Skin epidermis (tissue), 12 donors: ENCODE data around the gene CDK11A.
"Not testable (repeated sequence)": the region's sequence is repeated elsewhere in the genome, so short reads cannot be mapped to it uniquely, and the experiment has no call there.

ENCODE experiments used
- H3K27ac ChIP-seq, 21 experiments: fragments of 200-600 bp; sonication (generic) in 11 of 21; one replicate each; pipeline ENCODE4 v1.5.0; 2020; ENCODE audit warnings: mild to moderate bottlenecking in 3 of 21, inconsistent platforms in 2 of 21, moderate library complexity in 2 of 21
- H3K4me3 ChIP-seq, 7 experiments: fragments of 200-600 bp; sonication (generic) in 2 of 7; one replicate each; pipeline ENCODE4 v1.5.0; 2020; ENCODE audit warnings: inconsistent platforms in 2 of 7, mild to moderate bottlenecking in 2 of 7, moderate library complexity in 1 of 7

The CDK11A gene

GRCh38 chr1:1755852-1756251 lies 31.7 kb upstream of the CDK11A start:
- no peak overlapping the region for H3K4me3 ChIP-seq
- H3K27ac ChIP-seq: no peak overlapping the region

DNA sequence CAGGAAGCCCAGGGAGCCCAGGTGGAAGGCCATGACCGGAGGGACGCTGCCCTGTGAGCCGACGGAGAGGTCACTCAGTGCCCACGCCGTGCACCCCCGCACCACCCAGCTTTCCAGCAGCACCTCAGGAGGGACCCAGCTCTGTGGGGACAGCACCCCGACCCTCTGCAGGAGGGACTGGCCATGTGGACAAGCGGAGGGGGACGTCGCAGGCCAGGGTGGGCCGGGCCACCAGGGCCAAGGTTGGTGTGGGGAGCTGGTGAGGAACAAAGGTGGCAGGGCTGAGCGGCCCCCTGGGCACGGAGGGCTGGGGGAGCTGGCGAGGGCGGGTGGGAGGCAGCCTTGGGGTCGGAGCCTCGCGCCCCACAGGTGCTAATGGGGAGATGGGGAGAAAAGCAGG lies 31.3 kb upstream of the CDK11A start:
- Histone ChIP-seq H3K4me3 (no peak overlapping the region), H3K27ac (no peak overlapping the region)

DNA sequence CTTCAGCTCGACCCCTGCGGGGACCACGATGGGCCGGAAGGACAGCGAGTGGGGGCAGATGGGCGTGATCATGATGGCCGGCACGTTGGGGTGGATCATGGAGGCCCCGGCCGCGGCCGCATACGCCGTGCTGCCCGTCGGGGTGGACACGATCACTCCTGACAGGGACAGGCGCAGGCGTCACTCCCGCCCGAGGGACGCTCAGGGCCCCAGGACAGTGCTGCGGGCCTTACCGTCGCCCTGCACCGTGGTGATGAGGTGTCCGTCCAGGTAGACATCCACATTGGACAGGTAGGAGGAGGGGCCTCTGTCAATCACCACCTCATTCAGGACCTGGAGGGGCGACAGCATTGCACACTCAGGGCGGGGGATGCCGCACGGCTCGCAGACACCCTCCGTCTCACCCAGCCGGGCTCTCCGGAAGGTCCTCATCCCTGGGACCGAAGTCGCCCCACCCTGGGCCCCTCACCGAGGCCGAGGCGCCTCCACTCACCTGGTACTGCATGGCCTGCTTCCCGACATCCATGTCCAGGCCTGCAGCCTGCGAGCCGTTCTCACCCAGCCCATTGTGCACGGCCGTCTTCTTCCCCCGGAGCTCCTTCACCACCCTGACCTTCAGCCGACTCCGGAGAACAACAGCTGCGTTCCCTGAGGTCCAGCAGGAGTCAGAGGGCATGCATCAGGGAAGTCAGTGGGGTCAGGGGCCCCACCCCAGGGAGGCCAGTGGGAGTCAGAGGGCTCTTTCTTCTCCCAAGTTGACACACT lies 30.1 kb upstream of the CDK11A start:
- no peak overlapping the region for H3K4me3 ChIP-seq
- H3K27ac ChIP-seq: no peak overlapping the region

GRCh38 chr1:1753607-1754005 lies 29.4 kb upstream of the CDK11A start:
- H3K4me3 ChIP-seq: no peak overlapping the region
- no peak overlapping the region for H3K27ac ChIP-seq

- Histone ChIP-seq H3K27ac (no peak overlapping the region), H3K4me3 (no peak overlapping the region)
Observed at GRCh38 chr1:1752636-1753606, 28.8 kb upstream of the CDK11A start.

- Histone ChIP-seq H3K4me3 (no peak overlapping the region), H3K27ac (no peak overlapping the region)
Observed at GRCh38 chr1:1752190-1752589, 28.0 kb upstream of the CDK11A start.

- H3K27ac ChIP-seq, H3K4me3 ChIP-seq: not testable (repeated sequence)
Observed at GRCh38 chr1:1749941-1750340, 25.8 kb upstream of the CDK11A start.

DNA sequence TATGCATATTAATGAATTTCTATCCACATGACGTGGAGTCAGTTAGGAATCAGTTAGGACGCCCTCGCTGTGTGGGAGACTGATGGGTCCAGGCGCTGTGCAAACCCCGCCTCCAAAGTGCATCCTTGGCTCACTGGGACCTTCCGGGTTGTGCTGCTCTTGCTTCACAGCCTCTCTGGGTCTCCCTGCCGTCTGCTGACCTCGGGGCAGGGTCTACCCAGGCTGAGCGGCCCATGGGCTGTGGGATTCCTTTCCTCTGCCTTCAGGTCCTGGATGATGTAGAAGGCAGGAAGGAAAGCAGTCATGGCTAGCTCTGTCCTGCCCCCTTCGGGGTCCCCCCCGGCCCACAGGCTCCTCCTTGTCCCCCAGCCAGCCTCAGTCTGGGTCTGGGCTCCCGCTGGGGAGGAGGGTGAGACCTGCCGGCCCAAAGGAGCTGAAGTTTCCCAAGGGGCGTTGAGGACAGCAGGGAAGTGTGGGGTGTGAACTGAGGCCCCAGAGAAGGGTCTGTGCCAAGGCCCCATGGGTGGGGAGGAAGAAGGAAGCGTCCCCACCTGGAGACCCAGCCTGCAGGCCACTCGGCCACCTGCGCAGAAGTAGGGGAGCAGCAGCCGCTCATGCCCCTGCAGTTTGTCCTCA lies 24.6 kb upstream of the CDK11A start:
- H3K27ac ChIP-seq: no peak overlapping the region

DNA sequence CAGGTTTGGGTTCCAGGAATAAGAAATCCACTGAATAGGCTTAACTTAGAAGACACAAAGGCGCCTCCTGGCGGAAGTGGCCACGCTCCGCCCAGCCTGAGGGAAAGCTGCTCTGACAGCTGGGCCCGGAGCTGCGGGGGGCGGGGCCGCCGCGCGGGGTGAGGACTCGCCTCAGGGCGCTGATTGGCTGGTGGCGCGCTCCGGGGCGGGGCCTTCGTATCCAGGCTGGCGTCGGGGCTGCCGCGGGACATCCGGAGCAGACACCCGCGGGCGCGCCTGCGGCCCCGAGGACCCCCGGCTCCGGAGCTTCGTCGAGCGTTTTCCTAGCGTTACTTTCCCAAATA lies 22.4 kb upstream of the CDK11A start:
- Histone ChIP-seq H3K4me3 (peak overlapping the region in 2 of 7 experiments; percentile 37 to 41), H3K27ac (peak overlapping the region in 13 of 21 experiments; percentile 80 to 99 (median 89))

More for the DNA sequence above, 24.6 kb upstream of the CDK11A start:
- no peak overlapping the region for H3K4me3 ChIP-seq

DNA sequence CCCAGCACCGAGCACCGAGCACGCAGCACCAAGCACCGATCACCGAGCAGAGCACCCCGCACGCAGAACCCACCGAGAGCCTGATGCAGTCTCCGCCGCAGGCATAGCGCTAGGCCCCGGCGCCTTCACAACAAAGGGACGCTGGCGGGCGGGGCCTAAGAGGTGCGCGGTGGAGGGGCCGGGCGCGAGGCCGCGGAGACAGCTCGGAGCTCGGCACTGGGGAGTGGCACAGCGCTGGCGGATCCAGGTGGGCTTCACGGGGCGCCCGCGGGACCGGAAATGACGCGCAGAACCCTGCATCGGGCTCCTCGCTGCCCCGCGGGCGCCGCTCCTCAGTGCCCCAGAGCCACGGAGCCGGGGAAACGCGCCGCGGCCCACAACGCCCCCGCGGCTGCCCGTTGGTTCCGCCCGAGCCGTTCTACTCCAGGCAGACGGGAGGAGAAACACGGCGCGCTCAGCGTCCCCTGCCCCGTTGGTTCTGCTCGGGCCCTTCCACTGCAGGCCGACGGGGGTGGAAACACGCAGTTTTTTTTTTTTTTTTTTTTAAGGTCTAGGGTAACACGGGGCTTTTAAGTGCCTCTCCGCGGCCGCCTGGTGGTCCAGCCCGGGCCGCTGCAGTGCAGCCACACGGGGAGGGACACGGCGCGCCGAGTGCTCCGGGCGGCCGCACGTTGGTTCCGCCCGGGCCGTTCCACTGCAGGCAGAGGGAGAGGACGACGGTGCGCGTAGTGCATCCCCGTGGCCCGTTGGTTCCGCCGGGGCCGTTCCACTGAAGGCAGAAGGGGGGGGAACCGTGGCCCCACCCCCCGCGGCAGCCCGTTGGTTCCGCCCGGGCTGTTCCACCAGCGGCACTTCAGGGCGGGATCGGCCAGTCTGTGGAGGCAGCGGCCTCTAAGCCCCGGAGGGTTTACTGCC lies 21.8 kb upstream of the CDK11A start:
- peak overlapping the region in 4 of 7 experiments; percentile 33 to 41 (median 36) for H3K4me3 ChIP-seq
- peak overlapping the region in 14 of 21 experiments; percentile 71 to 99 (median 89) for H3K27ac ChIP-seq

- H3K27ac ChIP-seq, H3K4me3 ChIP-seq: not testable (repeated sequence)
Observed at GRCh38 chr1:1742529-1742928, 18.4 kb upstream of the CDK11A start.

- H3K27ac ChIP-seq: peak overlapping the region in 4 of 21 experiments; percentile 9 to 63 (median 52)
Observed at GRCh38 chr1:1741013-1741412, 16.9 kb upstream of the CDK11A start.

GRCh38 chr1:1738799-1739337 lies 14.7 kb upstream of the CDK11A start:
- H3K27ac ChIP-seq, H3K4me3 ChIP-seq: not testable (repeated sequence)

More at GRCh38 chr1:1741013-1741412, 16.9 kb upstream of the CDK11A start:
- not testable (repeated sequence) for H3K4me3 ChIP-seq

- H3K27ac ChIP-seq, H3K4me3 ChIP-seq: not testable (repeated sequence)
Observed at GRCh38 chr1:1737675-1738590, 13.8 kb upstream of the CDK11A start.

- no peak overlapping the region for H3K27ac ChIP-seq
- no peak overlapping the region for H3K4me3 ChIP-seq
Observed at GRCh38 chr1:1732381-1732780, 8.2 kb upstream of the CDK11A start.

DNA sequence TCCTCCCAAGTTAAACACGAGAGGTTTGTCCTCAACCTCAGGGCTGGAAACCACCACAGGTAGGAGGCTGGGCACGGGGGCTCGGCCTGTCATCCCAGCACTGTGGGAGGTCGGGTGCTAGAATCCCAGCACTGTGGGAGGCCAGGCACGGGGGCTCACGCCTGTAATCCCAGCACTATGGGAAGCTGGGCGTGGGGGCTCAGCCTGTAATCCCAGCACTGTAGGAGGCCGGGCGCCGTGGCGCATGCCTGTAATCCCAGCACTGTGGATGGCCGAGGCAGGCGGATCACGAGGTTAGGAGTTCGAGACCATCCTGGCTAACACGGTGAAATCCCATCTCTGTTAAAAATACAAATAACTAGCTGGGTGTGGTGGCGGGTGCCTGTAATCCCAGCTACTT lies 6.7 kb upstream of the CDK11A start:
- Histone ChIP-seq H3K27ac (no peak overlapping the region), H3K4me3 (no peak overlapping the region)

- H3K27ac ChIP-seq: not testable (repeated sequence)
Observed at GRCh38 chr1:1730230-1730629, 6.1 kb upstream of the CDK11A start.

More at GRCh38 chr1:1730230-1730629, 6.1 kb upstream of the CDK11A start:
- not testable (repeated sequence) for H3K4me3 ChIP-seq
